HG02759 (cell line): ENCODE data around the gene RALA.
"Not testable (repeated sequence)": the region's sequence is repeated elsewhere in the genome, so short reads cannot be mapped to it uniquely, and the experiment has no call there.

Source experiments
- ATAC-seq: cut with Tn5 transposase; IDR thresholded peaks from one replicate; pipeline ENCODE4 v1.9.1; 2021; ENCODE audit warnings: mild to moderate bottlenecking, moderate library complexity; ENCODE audit not compliant: unreplicated experiment

Gene RALA

GRCh38 chr7:39644170-39644569 lies 20.8 kb downstream of the RALA start:
- no peak for ATAC-seq

- no peak for ATAC-seq
Observed at GRCh38 chr7:39645482-39646407, 22.4 kb downstream of the RALA start.

- ATAC-seq = no peak
Observed at GRCh38 chr7:39647816-39648215, 24.4 kb downstream of the RALA start.

- no peak for ATAC-seq
Observed at GRCh38 chr7:39650676-39651075, 27.3 kb downstream of the RALA start.

GRCh38 chr7:39651265-39651664 lies 27.9 kb downstream of the RALA start:
- ATAC-seq = no peak

GRCh38 chr7:39656415-39656814 lies 33.0 kb downstream of the RALA start:
- no peak for ATAC-seq

GRCh38 chr7:39659356-39660013 lies 36.1 kb downstream of the RALA start:
- ATAC-seq = no peak

- no peak for ATAC-seq
Observed at GRCh38 chr7:39661960-39662359, 38.6 kb downstream of the RALA start.

GRCh38 chr7:39663263-39663662 lies 39.9 kb downstream of the RALA start:
- ATAC-seq = no peak

GRCh38 chr7:39664057-39664456 lies 40.7 kb downstream of the RALA start:
- ATAC-seq = no peak

GRCh38 chr7:39664585-39664984 lies 41.2 kb downstream of the RALA start:
- ATAC-seq = no peak

GRCh38 chr7:39666562-39666961 lies 43.2 kb downstream of the RALA start:
- ATAC-seq = no peak

- no peak for ATAC-seq
Observed at GRCh38 chr7:39667341-39667923, 44.1 kb downstream of the RALA start.

- not testable (repeated sequence) for ATAC-seq
Observed at GRCh38 chr7:39668280-39668679, 44.9 kb downstream of the RALA start.

GRCh38 chr7:39670052-39670451 lies 46.7 kb downstream of the RALA start:
- ATAC-seq = no peak

- ATAC-seq = no peak
Observed at GRCh38 chr7:39670934-39671333, 47.6 kb downstream of the RALA start.

- ATAC-seq = no peak
Observed at GRCh38 chr7:39672176-39672575, 48.8 kb downstream of the RALA start.

GRCh38 chr7:39673868-39674267 lies 50.5 kb downstream of the RALA start:
- no peak for ATAC-seq

GRCh38 chr7:39674406-39674805 lies 51.0 kb downstream of the RALA start:
- ATAC-seq = no peak

GRCh38 chr7:39676346-39676745 lies 53.0 kb downstream of the RALA start:
- no peak for ATAC-seq

- no peak for ATAC-seq
Observed at GRCh38 chr7:39678930-39679709, 55.7 kb downstream of the RALA start.
